ENCODE data around the gene OR52B4.

OR52B4 gene

DNA sequence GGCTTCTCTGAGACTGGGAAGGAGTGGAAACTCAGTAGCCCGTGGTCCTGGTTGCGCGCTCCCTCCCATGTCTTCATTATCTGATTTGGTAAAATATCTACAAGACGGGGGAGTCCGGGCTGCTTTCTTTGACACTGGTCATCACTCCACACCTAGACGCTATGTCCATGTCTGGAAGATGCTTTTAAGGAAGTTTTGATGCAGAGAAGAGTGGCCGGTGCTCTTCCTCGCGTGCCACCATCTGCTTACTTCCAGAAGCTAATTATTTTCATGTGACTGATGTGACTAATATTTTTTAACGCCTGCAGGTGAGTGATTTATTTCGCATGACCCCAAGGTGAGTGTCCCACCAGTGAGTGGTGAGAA lies 25.7 kb upstream of the OR52B4 start:
- Histone ChIP-seq H3K27ac (ENCODE audit: low read depth, low read length) (no peak overlapping the region), H3K79me2 (ENCODE audit: control insufficient read depth, insufficient read depth, low read length, poor library complexity) (peaks cover 4% of the 10 kb centered on the region), H2BK12ac (ENCODE audit: low read length) (no peak overlapping the region), H4K8ac (ENCODE audit: low read depth, low read length) (no peak overlapping the region), H3K4me2 (ENCODE audit: low read length) (peak overlapping the region; percentile 84), H3K36me3 (ENCODE audit: control insufficient read depth in 1 of 2, insufficient read depth in 2 of 2, low read length in 2 of 2) (peaks cover 8 to 14% of the 10 kb centered on the region in 2 experiments), H3K9me3 (ENCODE audit: insufficient read depth, low read depth, low read length) (no peaks in the 10 kb centered on the region), H2BK120ac (ENCODE audit: insufficient read depth, low read length, poor library complexity) (no peak overlapping the region), H3K18ac (ENCODE audit: low read length) (no peak overlapping the region), H4K12ac (ENCODE audit: low read depth, low read length) (no peak overlapping the region), H3K14ac (ENCODE audit: low read length) (no peak overlapping the region), H2BK5ac (ENCODE audit: low read depth, low read length, poor library complexity) (no peak overlapping the region), H3K27me3 (ENCODE audit: insufficient read depth, low read length) (no peaks in the 10 kb centered on the region), H4K91ac (ENCODE audit: low read depth, low read length) (no peak overlapping the region), H3K4me3 (ENCODE audit: low read depth, low read length) (peak overlapping the region; percentile 79), H3K9ac (ENCODE audit: low read length) (no peak overlapping the region), H2AK5ac (ENCODE audit: low read length) (no peak overlapping the region), H2AFZ (ENCODE audit: insufficient read depth, low read length, poor library complexity) (no peak overlapping the region), H3K23ac (ENCODE audit: low read length) (no peak overlapping the region), H3K4me1 (ENCODE audit: control insufficient read depth in 1 of 2, insufficient read depth in 2 of 2, low read length in 2 of 2) (peaks cover 2 to 7% of the 10 kb centered on the region in 2 experiments), H3K79me1 (ENCODE audit: low read length) (peaks cover 4% of the 10 kb centered on the region), H3K4ac (ENCODE audit: low read depth, low read length) (no peak overlapping the region)
- WGBS (ENCODE audit: extremely low coverage, insufficient coverage, insufficient read length) = no CpG with 5 or more reads among the region's 11 CpGs
- no peak for DNase-seq

- peak within 1 kb of the TSS; percentile 36 for H2BK5ac ChIP-seq (ENCODE audit: low read depth, low read length, poor library complexity)
- H2AK5ac ChIP-seq (ENCODE audit: low read length) = no peak within 1 kb of the TSS
- peak within 1 kb of the TSS; percentile 85 for H3K18ac ChIP-seq (ENCODE audit: low read length)
- no CpG with 5 or more reads among the region's 13 CpGs for WGBS (ENCODE audit: extremely low coverage, insufficient coverage, insufficient read length)
- H3K4me1 ChIP-seq (ENCODE audit: control insufficient read depth in 1 of 2, insufficient read depth in 2 of 2, low read length in 2 of 2) = peaks cover 2 to 7% of the 10 kb centered on the region in 2 experiments
- no peak within 1 kb of the TSS for H3K27ac ChIP-seq (ENCODE audit: low read depth, low read length)
- H2BK12ac ChIP-seq (ENCODE audit: low read length) = peak within 1 kb of the TSS; percentile 45
- peak within 1 kb of the TSS; percentile 49 for H2BK120ac ChIP-seq (ENCODE audit: insufficient read depth, low read length, poor library complexity)
- no peaks in the 10 kb centered on the region for H3K9me3 ChIP-seq (ENCODE audit: insufficient read depth, low read depth, low read length)
- H3K4me2 ChIP-seq (ENCODE audit: low read length) = peak within 1 kb of the TSS; percentile 84
- peak within 1 kb of the TSS; percentile 83 for H4K12ac ChIP-seq (ENCODE audit: low read depth, low read length)
- H4K8ac ChIP-seq (ENCODE audit: low read depth, low read length) = peak within 1 kb of the TSS; percentile 99
- no peaks in the 10 kb centered on the region for H3K27me3 ChIP-seq (ENCODE audit: insufficient read depth, low read length)
- DNase-seq = peak; percentile 77 to 79
- H4K91ac ChIP-seq (ENCODE audit: low read depth, low read length) = peak within 1 kb of the TSS; percentile 91
- H2AFZ ChIP-seq (ENCODE audit: insufficient read depth, low read length, poor library complexity) = peak within 1 kb of the TSS; percentile 99
- peaks cover 11 to 15% of the 10 kb centered on the region in 2 experiments for H3K36me3 ChIP-seq (ENCODE audit: control insufficient read depth in 1 of 2, insufficient read depth in 2 of 2, low read length in 2 of 2)
- H3K14ac ChIP-seq (ENCODE audit: low read length) = peak within 1 kb of the TSS; percentile 86
- peak within 1 kb of the TSS; percentile 79 for H3K4me3 ChIP-seq (ENCODE audit: low read depth, low read length)
- no peak within 1 kb of the TSS for H3K23ac ChIP-seq (ENCODE audit: low read length)
- peaks cover 4% of the 10 kb centered on the region for H3K79me1 ChIP-seq (ENCODE audit: low read length)
- H3K4ac ChIP-seq (ENCODE audit: low read depth, low read length) = peak within 1 kb of the TSS; percentile 65
- H3K9ac ChIP-seq (ENCODE audit: low read length) = peak within 1 kb of the TSS; percentile 81
- peaks cover 4% of the 10 kb centered on the region for H3K79me2 ChIP-seq (ENCODE audit: control insufficient read depth, insufficient read depth, low read length, poor library complexity)
These were observed 25.1 kb upstream of the OR52B4 start, which contains the start of gene TRIM21 for GRCh38 chr11:4393209-4393857. TSS of gene TRIM21 (minus strand) at chr11:4393702. CDS start at chr11:4390409, 3,293 bp downstream.

GRCh38 chr11:4388221-4388620 lies 20.0 kb upstream of the OR52B4 start:
- no CpG with 5 or more reads among the region's 2 CpGs for WGBS (ENCODE audit: extremely low coverage, insufficient coverage, insufficient read length)
- Histone ChIP-seq H4K8ac (ENCODE audit: low read depth, low read length) (no peak overlapping the region), H3K27ac (ENCODE audit: low read depth, low read length) (no peak overlapping the region), H3K27me3 (ENCODE audit: insufficient read depth, low read length) (no peaks in the 10 kb centered on the region), H3K4me1 (ENCODE audit: control insufficient read depth in 1 of 2, insufficient read depth in 2 of 2, low read length in 2 of 2) (peaks cover 1 to 6% of the 10 kb centered on the region in 2 experiments), H3K9me3 (ENCODE audit: insufficient read depth, low read depth, low read length) (no peaks in the 10 kb centered on the region), H2BK120ac (ENCODE audit: insufficient read depth, low read length, poor library complexity) (no peak overlapping the region), H3K4ac (ENCODE audit: low read depth, low read length) (no peak overlapping the region), H3K4me2 (ENCODE audit: low read length) (no peak overlapping the region), H2BK12ac (ENCODE audit: low read length) (no peak overlapping the region), H3K36me3 (ENCODE audit: control insufficient read depth in 1 of 2, insufficient read depth in 2 of 2, low read length in 2 of 2) (peaks cover 23 to 29% of the 10 kb centered on the region in 2 experiments), H2AK5ac (ENCODE audit: low read length) (no peak overlapping the region), H4K12ac (ENCODE audit: low read depth, low read length) (no peak overlapping the region), H3K18ac (ENCODE audit: low read length) (no peak overlapping the region), H3K4me3 (ENCODE audit: low read depth, low read length) (no peak overlapping the region), H2BK5ac (ENCODE audit: low read depth, low read length, poor library complexity) (no peak overlapping the region), H3K9ac (ENCODE audit: low read length) (no peak overlapping the region), H3K79me1 (ENCODE audit: low read length) (peaks cover 2% of the 10 kb centered on the region), H4K91ac (ENCODE audit: low read depth, low read length) (no peak overlapping the region), H3K79me2 (ENCODE audit: control insufficient read depth, insufficient read depth, low read length, poor library complexity) (peaks cover 1% of the 10 kb centered on the region), H3K23ac (ENCODE audit: low read length) (no peak overlapping the region), H2AFZ (ENCODE audit: insufficient read depth, low read length, poor library complexity) (no peak overlapping the region), H3K14ac (ENCODE audit: low read length) (no peak overlapping the region)
- no peak for DNase-seq

DNA sequence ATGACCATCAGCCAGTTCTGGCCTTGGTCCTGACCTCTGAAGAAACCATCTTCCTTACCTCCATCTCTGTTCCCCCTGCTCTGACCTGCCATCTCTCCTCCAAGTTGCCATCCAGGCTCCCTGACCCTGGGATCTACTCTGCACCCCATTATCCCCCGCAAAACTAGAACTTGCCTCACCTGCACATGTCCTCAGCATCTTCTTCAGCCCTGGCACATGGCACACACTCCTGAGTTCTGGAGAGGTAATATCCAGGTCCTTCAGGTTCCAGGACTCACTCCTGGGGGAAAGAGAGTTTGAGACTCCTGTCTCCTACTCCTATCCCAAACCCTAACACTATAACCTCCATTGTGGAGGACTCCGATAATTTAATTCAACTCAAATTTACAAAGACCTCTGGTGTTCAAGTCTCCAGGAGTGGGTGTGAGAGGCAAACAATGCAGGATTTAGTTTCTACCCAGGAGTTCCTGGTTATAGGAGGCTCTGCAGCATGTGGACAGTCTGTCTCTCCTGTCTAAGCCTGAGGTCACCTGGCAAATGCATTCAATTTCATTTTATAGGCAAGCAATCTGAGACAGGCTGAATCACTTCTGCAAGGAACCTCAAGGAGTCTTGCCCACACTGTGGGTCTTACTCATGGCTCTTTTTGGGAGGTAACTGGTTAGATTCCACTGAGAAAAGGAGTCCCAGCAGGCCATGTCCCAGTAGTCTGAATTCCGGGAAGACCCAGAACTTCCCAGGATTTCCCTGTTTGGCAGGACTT lies 18.0 kb upstream of the OR52B4 start:
- WGBS (ENCODE audit: extremely low coverage, insufficient coverage, insufficient read length) = no CpG with 5 or more reads among the region's 3 CpGs
- H3K23ac ChIP-seq (ENCODE audit: low read length) = no peak overlapping the region
- H2BK5ac ChIP-seq (ENCODE audit: low read depth, low read length, poor library complexity) = no peak overlapping the region
- no peak overlapping the region for H3K9ac ChIP-seq (ENCODE audit: low read length)
- H3K14ac ChIP-seq (ENCODE audit: low read length) = no peak overlapping the region
- H3K9me3 ChIP-seq (ENCODE audit: insufficient read depth, low read depth, low read length) = no peaks in the 10 kb centered on the region
- H4K91ac ChIP-seq (ENCODE audit: low read depth, low read length) = no peak overlapping the region
- no peak overlapping the region for H2AFZ ChIP-seq (ENCODE audit: insufficient read depth, low read length, poor library complexity)
- no peak for DNase-seq
- no peaks in the 10 kb centered on the region for H3K27me3 ChIP-seq (ENCODE audit: insufficient read depth, low read length)
- H2AK5ac ChIP-seq (ENCODE audit: low read length) = no peak overlapping the region
- H3K4me3 ChIP-seq (ENCODE audit: low read depth, low read length) = no peak overlapping the region
- no peak overlapping the region for H2BK120ac ChIP-seq (ENCODE audit: insufficient read depth, low read length, poor library complexity)
- H3K27ac ChIP-seq (ENCODE audit: low read depth, low read length) = no peak overlapping the region
- H4K8ac ChIP-seq (ENCODE audit: low read depth, low read length) = no peak overlapping the region
- H3K4ac ChIP-seq (ENCODE audit: low read depth, low read length) = no peak overlapping the region
- H3K4me1 ChIP-seq (ENCODE audit: control insufficient read depth in 1 of 2, insufficient read depth in 2 of 2, low read length in 2 of 2) = no peaks in the 10 kb centered on the region
- H3K79me1 ChIP-seq (ENCODE audit: low read length) = no peaks in the 10 kb centered on the region
- no peak overlapping the region for H3K4me2 ChIP-seq (ENCODE audit: low read length)
- H2BK12ac ChIP-seq (ENCODE audit: low read length) = no peak overlapping the region
- H4K12ac ChIP-seq (ENCODE audit: low read depth, low read length) = no peak overlapping the region
- no peak overlapping the region for H3K18ac ChIP-seq (ENCODE audit: low read length)
- H3K79me2 ChIP-seq (ENCODE audit: control insufficient read depth, insufficient read depth, low read length, poor library complexity) = no peaks in the 10 kb centered on the region
- peaks cover 23 to 29% of the 10 kb centered on the region in 2 experiments for H3K36me3 ChIP-seq (ENCODE audit: control insufficient read depth in 1 of 2, insufficient read depth in 2 of 2, low read length in 2 of 2)

Data from trophoblast cell (in vitro differentiated cells and primary cell).